HepG2 (cell line): ENCODE data around the gene CCDC175. TPM values are rescaled to one million over a fixed set of nuclear protein-coding genes. Genes with fewer than 3 reads are reported as not detected.

Experiments used
- FIP1L1 ChIP-seq: fragments of 200-400 bp; formaldehyde crosslinking; IDR thresholded peaks from 2 replicates; pipeline ENCODE4 v1.6.1; 2018; ENCODE audit warnings: low read depth, mild to moderate bottlenecking, low read length, moderate library complexity, borderline replicate concordance; ENCODE audit not compliant: insufficient read depth
- GATAD2A ChIP-seq: IDR thresholded peaks from 2 replicates; pipeline ENCODE4 v1.6.1; 2016
- HMG20A ChIP-seq: IDR thresholded peaks from 2 replicates; pipeline ENCODE4 v1.6.1; 2016; ENCODE audit warnings: borderline replicate concordance
- KAT2B ChIP-seq: fragments of 150-350 bp; IDR thresholded peaks from 2 replicates; pipeline ENCODE4 v1.6.1; 2014; ENCODE audit warnings: low read depth, low read length, borderline replicate concordance
- KDM1A ChIP-seq: IDR thresholded peaks from 2 replicates; pipeline ENCODE4 v1.6.1; 2016; ENCODE audit warnings: missing compliant biosample characterization
- NFRKB ChIP-seq: fragments of 450-650 bp; IDR thresholded peaks from 2 replicates; pipeline ENCODE4 v1.6.1; 2017
- PRDM10 ChIP-seq: sonication (generic); formaldehyde crosslinking; IDR thresholded peaks from 2 replicates; pipeline ENCODE4 v1.4.0; 2020; ENCODE audit warnings: low read depth, missing genetic modification reagents
- PRMT3 ChIP-seq: sonication (generic); formaldehyde crosslinking; IDR thresholded peaks from 2 replicates; pipeline ENCODE4 v1.8.1; 2022; ENCODE audit warnings: low read depth, mild to moderate bottlenecking, moderate library complexity, missing genetic modification reagents, borderline replicate concordance
- ZMYM3 ChIP-seq: sonication (generic); formaldehyde crosslinking; IDR thresholded peaks from 2 replicates; pipeline ENCODE4 v1.5.1; 2020; ENCODE audit warnings: mild to moderate bottlenecking, missing genetic modification reagents
- ZNF124 ChIP-seq: sonication (generic); formaldehyde crosslinking; IDR thresholded peaks from 2 replicates; pipeline ENCODE4 v1.4.0; 2020; ENCODE audit warnings: missing genetic modification reagents
- ZNF235 ChIP-seq: sonication (generic); formaldehyde crosslinking; IDR thresholded peaks from 2 replicates; pipeline ENCODE4 v1.8.1; 2023; ENCODE audit warnings: mild to moderate bottlenecking, missing genetic modification reagents, borderline replicate concordance
- ZNF280D ChIP-seq: sonication (generic); formaldehyde crosslinking; IDR thresholded peaks from 2 replicates; pipeline ENCODE4 v1.5.1; 2020; ENCODE audit warnings: mild to moderate bottlenecking, missing genetic modification reagents
- ZNF44 ChIP-seq: sonication (generic); formaldehyde crosslinking; IDR thresholded peaks from 2 replicates; pipeline ENCODE4 v1.5.1; 2020; ENCODE audit warnings: mild to moderate bottlenecking, missing genetic modification reagents
- ZNF629 ChIP-seq: sonication (generic); formaldehyde crosslinking; conservative IDR thresholded peaks from 2 replicates; pipeline ENCODE4 v1.5.0; 2020; ENCODE audit warnings: missing genetic modification reagents
- ZNF784 ChIP-seq: sonication (generic); formaldehyde crosslinking; IDR thresholded peaks from 2 replicates; pipeline ENCODE4 v1.5.1; 2020; ENCODE audit warnings: missing genetic modification reagents, mild to moderate bottlenecking, borderline replicate concordance
- polyA plus RNA-seq, 8 experiments: library from polyadenylated mRNA; depleted of rRNA in 3 of 8; stranded (reverse) in 7 of 8; unstranded in 1 of 8; fragments of >200 nt; fragmentation: Illumina TruSeq in 4 of 8; extraction: Trizol in 4 of 8; gene quantifications; 2 replicates each; pipeline versions ENCODE4 v1.2.1 to v1.2.3, GENCODE V29; 2011 to 2016; ENCODE audit warnings: low read depth in 4 of 8, missing spikeins in 1 of 8, mixed read lengths in 1 of 8; ENCODE audit not compliant: insufficient read depth in 1 of 8
- total RNA-seq, 5 experiments: library from RNA; depleted of rRNA; stranded (reverse); fragments of >200 nt; fragmentation: Illumina TruSeq; extraction: Trizol; gene quantifications; 2 replicates each; pipeline ENCODE4 v1.2.3, GENCODE V29; 2016; ENCODE audit warnings: low read depth in 1 of 5
- TF ChIP-seq, protein P1 (sequence below): IDR thresholded peaks from 2 replicates; pipeline ENCODE4 v1.6.1; 2016; ENCODE audit warnings: low read depth, missing genetic modification reagents, missing compliant biosample characterization

Gene CCDC175
- total and polyA plus RNA-seq, 2 of the 13 experiments (the other 11 are each of a cell fraction or from before 2014, with no cell fraction given) = not detected

DNA sequence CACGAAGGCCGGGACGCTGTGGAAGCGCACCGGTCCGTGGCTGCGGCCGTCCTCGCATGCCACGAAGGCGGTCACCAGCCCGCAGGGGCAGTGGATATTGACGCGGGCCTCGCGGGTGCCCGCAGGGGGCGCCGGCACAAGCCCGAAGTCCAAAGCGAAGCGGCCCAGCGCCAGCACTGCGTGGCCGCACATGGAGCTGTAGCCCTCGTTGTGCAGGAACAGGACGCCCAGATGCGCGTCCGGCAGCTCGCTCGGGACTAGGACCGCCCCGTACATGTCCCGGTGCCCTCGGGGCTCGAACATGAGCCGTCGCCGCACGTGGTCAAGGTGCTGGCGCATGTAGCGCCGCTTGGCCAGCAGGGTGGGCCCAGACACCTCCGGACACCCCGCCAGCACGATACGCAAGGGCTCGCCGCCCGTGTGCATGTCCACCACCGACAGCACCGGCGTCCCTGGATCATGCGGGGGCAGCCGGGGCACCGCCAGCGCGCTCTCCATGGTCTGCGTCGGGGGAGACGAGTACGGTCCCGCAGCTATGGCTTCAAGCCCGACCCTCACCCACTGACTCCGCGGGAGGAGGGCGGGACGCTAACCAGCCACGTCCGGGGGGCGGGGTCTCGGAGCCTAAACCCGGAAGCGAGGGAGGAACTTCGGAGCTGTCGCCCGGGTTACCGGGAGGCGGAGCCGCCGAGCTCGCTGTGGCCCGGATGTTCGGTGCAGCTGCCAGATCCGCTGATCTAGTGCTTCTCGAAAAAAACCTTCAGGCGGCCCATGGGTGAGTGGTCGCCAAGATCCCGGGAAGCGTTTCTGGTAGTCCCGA lies 92.6 kb downstream of the CCDC175 start, which contains the start of the genes JKAMP and L3HYPDH (continued):
- TF ChIP-seq, protein P1, sequence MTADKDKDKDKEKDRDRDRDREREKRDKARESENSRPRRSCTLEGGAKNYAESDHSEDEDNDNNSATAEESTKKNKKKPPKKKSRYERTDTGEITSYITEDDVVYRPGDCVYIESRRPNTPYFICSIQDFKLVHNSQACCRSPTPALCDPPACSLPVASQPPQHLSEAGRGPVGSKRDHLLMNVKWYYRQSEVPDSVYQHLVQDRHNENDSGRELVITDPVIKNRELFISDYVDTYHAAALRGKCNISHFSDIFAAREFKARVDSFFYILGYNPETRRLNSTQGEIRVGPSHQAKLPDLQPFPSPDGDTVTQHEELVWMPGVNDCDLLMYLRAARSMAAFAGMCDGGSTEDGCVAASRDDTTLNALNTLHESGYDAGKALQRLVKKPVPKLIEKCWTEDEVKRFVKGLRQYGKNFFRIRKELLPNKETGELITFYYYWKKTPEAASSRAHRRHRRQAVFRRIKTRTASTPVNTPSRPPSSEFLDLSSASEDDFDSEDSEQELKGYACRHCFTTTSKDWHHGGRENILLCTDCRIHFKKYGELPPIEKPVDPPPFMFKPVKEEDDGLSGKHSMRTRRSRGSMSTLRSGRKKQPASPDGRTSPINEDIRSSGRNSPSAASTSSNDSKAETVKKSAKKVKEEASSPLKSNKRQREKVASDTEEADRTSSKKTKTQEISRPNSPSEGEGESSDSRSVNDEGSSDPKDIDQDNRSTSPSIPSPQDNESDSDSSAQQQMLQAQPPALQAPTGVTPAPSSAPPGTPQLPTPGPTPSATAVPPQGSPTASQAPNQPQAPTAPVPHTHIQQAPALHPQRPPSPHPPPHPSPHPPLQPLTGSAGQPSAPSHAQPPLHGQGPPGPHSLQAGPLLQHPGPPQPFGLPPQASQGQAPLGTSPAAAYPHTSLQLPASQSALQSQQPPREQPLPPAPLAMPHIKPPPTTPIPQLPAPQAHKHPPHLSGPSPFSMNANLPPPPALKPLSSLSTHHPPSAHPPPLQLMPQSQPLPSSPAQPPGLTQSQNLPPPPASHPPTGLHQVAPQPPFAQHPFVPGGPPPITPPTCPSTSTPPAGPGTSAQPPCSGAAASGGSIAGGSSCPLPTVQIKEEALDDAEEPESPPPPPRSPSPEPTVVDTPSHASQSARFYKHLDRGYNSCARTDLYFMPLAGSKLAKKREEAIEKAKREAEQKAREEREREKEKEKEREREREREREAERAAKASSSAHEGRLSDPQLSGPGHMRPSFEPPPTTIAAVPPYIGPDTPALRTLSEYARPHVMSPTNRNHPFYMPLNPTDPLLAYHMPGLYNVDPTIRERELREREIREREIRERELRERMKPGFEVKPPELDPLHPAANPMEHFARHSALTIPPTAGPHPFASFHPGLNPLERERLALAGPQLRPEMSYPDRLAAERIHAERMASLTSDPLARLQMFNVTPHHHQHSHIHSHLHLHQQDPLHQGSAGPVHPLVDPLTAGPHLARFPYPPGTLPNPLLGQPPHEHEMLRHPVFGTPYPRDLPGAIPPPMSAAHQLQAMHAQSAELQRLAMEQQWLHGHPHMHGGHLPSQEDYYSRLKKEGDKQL (CRISPR knock-in tag) = 0 out of 2 replicates have a peak, but pooled peaks have one; percentile 16
- TF ChIP-seq ZNF629 (CRISPR knock-in tag) (peak; percentile 65), ZNF280D (CRISPR knock-in tag) (peak; percentile 97), ZNF124 (CRISPR knock-in tag) (peak; percentile 86), ZMYM3 (CRISPR knock-in tag) (peak; percentile 78), NFRKB (no peak), FIP1L1 (no peak), ZNF784 (CRISPR knock-in tag) (peak; percentile 79; the same call in 1 of the 2 replicates), KDM1A (CRISPR knock-in tag) (no peak), ZNF235 (CRISPR knock-in tag) (peak; percentile 88; the same call in 1 of the 2 replicates), ZNF44 (CRISPR knock-in tag) (peak; percentile 89), HMG20A (CRISPR knock-in tag) (no peak), PRDM10 (CRISPR knock-in tag) (no peak), GATAD2A (CRISPR knock-in tag) (peak; percentile 54), KAT2B (no peak), PRMT3 (peak; percentile 98)
